Left colon (tissue), 2 donors: ENCODE measurements around the gene PRPF38B. TPM values are rescaled to one million over a fixed set of nuclear protein-coding genes. Genes with fewer than 3 reads are reported as not detected.

Experiments
- ATAC-seq: fragments of 200-7000 bp; cut with Tn5 transposase; one replicate; pipeline ENCODE4 v1.9.1; 2020; ENCODE audit warnings: mild to moderate bottlenecking, moderate library complexity
- DNase-seq, 2 donors: peaks; one replicate each; pipeline ENCODE4 v3.0.0-alpha.2; 2020
- intact Hi-C, 2 donors: fragments of 100-400 bp; cut with DNase I in 1 of 2; cut with micrococcal nuclease in 1 of 2; formaldehyde crosslinking; loops; one replicate each; pipeline versions ENCODE4 v1.11.2 to v1.14.0; 2022; cut with DNase I, micrococcal nuclease
- total RNA-seq, 2 donors: library from RNA; stranded (reverse); fragmentation: NEBNext Ultra II Directional; extraction: Animal tissue kit (Norgen Biotek cat#: 25700); gene quantifications; one replicate each; pipeline ENCODE4 v1.2.1, GENCODE V29; 2021
- donor health status: DM: no; HTN: no; CAD: no.
- donor health status: DM: yes; HTN: yes; CAD: no.

PRPF38B gene
- total RNA-seq, 2 donors from 2014 or later, result 25.5 to 31.0 TPM

- intact Hi-C loops, result no loop called here
Observed at GRCh38 chr1:108747171-108747850, 55.2 kb downstream of the PRPF38B start.

GRCh38 chr1:108747898-108748297 lies 55.8 kb downstream of the PRPF38B start:
- DNase-seq (no peak), ATAC-seq (no peak)
- intact Hi-C loops, result no loop called here

More at GRCh38 chr1:108747171-108747850, 55.2 kb downstream of the PRPF38B start:
- DNase-seq (peak; percentile 79 to 90), ATAC-seq (peak; percentile 71)

- no peak for ATAC-seq
- intact Hi-C loops, result no loop called here
- no peak for DNase-seq
Observed at GRCh38 chr1:108749081-108749480, 57.0 kb downstream of the PRPF38B start.

- DNase-seq (no peak), ATAC-seq (no peak)
- intact Hi-C loops, result no loop called here
Observed at GRCh38 chr1:108750476-108751181, 58.5 kb downstream of the PRPF38B start.

Other genes starting within 250 kb of the PRPF38B start
- under 1 TPM; 0.34 to 0.89 TPM for gene NBPF6, start 242.0 kb upstream of the PRPF38B start, total RNA-seq
- 10 to 100 TPM; 31.1 to 35.8 TPM for gene EEIG2, start 132.2 kb upstream of the PRPF38B start, total RNA-seq
- 1 to 10 TPM; 6.6 to 7.3 TPM for gene HENMT1, start 31.2 kb upstream of the PRPF38B start, total RNA-seq
- not detected for gene FNDC7, start 20.6 kb downstream of the PRPF38B start, total RNA-seq
- gene STXBP3, start 54.4 kb downstream of the PRPF38B start, total RNA-seq, result 10 to 100 TPM; 59.0 to 75.5 TPM
- not detected for gene AKNAD1, start 164.8 kb downstream of the PRPF38B start, total RNA-seq
- gene GPSM2, start 184.7 kb downstream of the PRPF38B start, total RNA-seq, result 10 to 100 TPM; 22.5 to 28.7 TPM